Transverse colon (tissue), 4 donors: ENCODE results near the gene CCDC12.

Source experiments
- CTCF ChIP-seq, 5 experiments: fragments of 200-600 bp in 3 of 5; fragments of 450-650 bp in 2 of 5; sonication (generic) in 3 of 5; IDR thresholded peaks; 1 replicate in 2 of 5; 2 replicates in 3 of 5; pipeline ENCODE4 v1.5.1; 2016 to 2017; ENCODE audit warnings: antibody characterized with exemption in 5 of 5, inconsistent platforms in 3 of 5, mild to moderate bottlenecking in 2 of 5, moderate library complexity in 1 of 5
- POLR2A ChIP-seq: fragments of 450-650 bp; IDR thresholded peaks from one replicate; pipeline ENCODE4 v1.6.1; 2016; ENCODE audit warnings: antibody characterized with exemption, mild to moderate bottlenecking, moderate library complexity
- POLR2AphosphoS5 ChIP-seq, 3 donors: sonication (generic); formaldehyde crosslinking; IDR thresholded peaks; one replicate each; pipeline ENCODE4 v1.6.1; 2016; ENCODE audit warnings: antibody characterized with exemption in 3 of 3

DNA sequence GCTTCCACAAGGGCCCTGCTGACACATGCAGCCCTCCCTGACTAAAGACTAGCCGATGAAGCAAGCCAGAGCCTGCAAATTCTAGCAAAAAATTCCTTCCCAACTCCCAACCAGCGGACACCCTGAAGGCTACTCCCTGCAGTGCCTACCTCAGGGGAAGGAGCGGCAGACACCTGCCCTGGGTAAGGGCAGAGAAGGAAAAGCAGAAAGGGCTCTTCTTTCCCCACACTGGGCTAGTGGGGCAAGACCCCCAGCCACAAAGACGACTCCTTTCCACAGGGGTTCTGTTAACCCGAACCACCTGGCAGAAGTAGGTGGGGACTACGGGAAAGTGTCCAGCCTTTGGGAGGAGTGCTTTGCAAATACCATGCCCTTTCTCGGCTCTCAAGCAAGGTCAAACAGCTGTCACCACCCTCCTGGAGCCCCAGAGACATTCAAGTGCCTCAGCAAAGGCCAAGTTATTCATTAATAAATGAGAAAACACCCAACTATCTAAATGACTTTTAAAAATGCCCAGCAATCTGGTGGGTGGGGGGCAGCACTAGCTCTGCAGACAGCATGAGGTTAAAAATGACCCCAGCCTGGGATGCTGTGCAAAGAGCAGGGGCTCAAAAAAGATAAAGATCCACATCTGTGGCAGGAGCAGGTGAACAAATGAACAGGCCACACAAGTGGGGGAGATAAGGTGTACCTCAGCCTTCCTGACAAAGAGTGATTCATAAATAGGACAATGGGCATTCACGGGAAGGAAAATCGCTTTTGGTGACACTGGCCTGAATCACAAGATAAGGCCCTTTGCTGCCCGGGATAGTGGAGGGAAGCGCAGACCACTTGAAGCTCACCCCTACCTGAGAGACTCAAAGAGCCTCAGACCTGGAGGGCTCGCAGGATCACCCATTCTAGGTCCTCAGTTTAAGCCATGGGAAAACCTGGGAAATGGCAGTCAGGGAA is 33.0 kb downstream of the CCDC12 start:
- TF ChIP-seq CTCF (IDR thresholded peaks at IDR 0.05) (no peak), POLR2A (no peak), POLR2AphosphoS5 (IDR thresholded peaks at IDR 0.05) (peak in 1 of 3 donors; percentile 11)
